ENCODE data around the gene MRPL3. TPM values are rescaled to one million over a fixed set of nuclear protein-coding genes. Genes with fewer than 3 reads are reported as not detected.

Gene MRPL3
- total RNA-seq, 1 experiment from 2014 or later = 137 TPM

DNA sequence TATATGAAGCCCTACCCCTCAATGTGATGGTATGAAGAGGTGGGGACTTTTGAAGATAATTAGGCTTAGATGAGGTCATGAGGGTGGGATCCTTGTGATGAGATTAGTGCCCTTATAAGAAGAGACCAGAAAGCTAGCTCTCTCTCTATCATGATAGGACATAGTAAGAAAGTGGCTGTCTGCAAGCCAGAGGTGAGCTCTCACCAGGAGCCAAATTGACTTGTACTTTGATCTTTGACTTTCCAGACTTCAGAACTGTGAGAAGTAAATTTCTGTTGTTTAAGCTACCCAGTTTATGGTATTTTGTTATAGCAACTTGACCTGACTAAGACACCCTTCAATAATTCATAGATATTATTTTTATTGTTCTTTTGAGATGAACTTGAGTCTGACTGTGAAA, 29.9 kb upstream of the MRPL3 start:
- Histone ChIP-seq H3K4me1 (ENCODE audit: insufficient read depth, low read length, poor library complexity, severe bottlenecking) (no peaks in the 10 kb centered on the region), H3K36me3 (ENCODE audit: insufficient read depth, low read length, poor library complexity, severe bottlenecking) (no peaks in the 10 kb centered on the region), H3K4me3 (ENCODE audit: low read depth, low read length, poor library complexity, severe bottlenecking) (no peak overlapping the region), H3K9me3 (ENCODE audit: low read depth, low read length, poor library complexity, severe bottlenecking) (no peaks in the 10 kb centered on the region), H3K27ac (ENCODE audit: low read depth, low read length, poor library complexity, severe bottlenecking) (no peak overlapping the region), H3K27me3 (replicated peaks; ENCODE audit: insufficient read depth, low read depth, low read length, poor library complexity) (peaks cover 11% of the 10 kb centered on the region)
- intact Hi-C loops (cut with micrococcal nuclease; ENCODE audit: unreplicated experiment) = no loop called here
- ChIA-PET CTCF (no interaction called here), POLR2A (ENCODE audit: low non-redundant PET) (no interaction called here)
- no peak for DNase-seq (ENCODE audit: low spot score)
- BruUV-seq (replicated peaks) = no TSS peak
- TF ChIP-seq CTCF (conservative IDR thresholded peaks at IDR 0.05; ENCODE audit: low read depth, low read length) (no peak), EZH2 (IDR thresholded peaks at IDR 0.05; ENCODE audit: borderline replicate concordance, low read depth, low read length, poor library complexity, severe bottlenecking) (no peak)

DNA sequence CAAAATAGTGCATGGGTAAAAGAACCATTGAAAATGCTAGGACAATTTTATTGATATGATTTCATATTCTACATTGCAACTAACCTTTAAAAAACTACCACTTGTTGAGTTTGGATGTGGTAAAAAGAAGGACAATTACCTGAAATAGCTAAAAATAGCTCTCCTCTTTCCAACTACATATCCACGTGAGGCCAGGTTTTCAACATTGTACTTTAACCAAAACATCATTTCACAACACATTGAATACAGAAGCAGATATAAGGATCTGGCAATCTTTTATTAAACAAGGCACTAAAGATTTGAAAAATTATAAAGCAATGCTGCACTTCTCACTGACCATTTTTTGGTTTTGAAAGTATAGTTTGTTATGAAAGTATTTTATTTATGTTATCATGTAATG, 28.1 kb upstream of the MRPL3 start:
- intact Hi-C loops (cut with micrococcal nuclease; ENCODE audit: unreplicated experiment) = no loop called here
- Histone ChIP-seq H3K36me3 (ENCODE audit: insufficient read depth, low read length, poor library complexity, severe bottlenecking) (no peaks in the 10 kb centered on the region), H3K4me1 (ENCODE audit: insufficient read depth, low read length, poor library complexity, severe bottlenecking) (peaks cover 4% of the 10 kb centered on the region), H3K27ac (ENCODE audit: low read depth, low read length, poor library complexity, severe bottlenecking) (no peak overlapping the region), H3K4me3 (ENCODE audit: low read depth, low read length, poor library complexity, severe bottlenecking) (no peak overlapping the region), H3K27me3 (replicated peaks; ENCODE audit: insufficient read depth, low read depth, low read length, poor library complexity) (peaks cover 7% of the 10 kb centered on the region), H3K9me3 (ENCODE audit: low read depth, low read length, poor library complexity, severe bottlenecking) (no peaks in the 10 kb centered on the region)
- ChIA-PET CTCF (no interaction called here), POLR2A (ENCODE audit: low non-redundant PET) (no interaction called here)
- TF ChIP-seq EZH2 (IDR thresholded peaks at IDR 0.05; ENCODE audit: borderline replicate concordance, low read depth, low read length, poor library complexity, severe bottlenecking) (no peak), CTCF (conservative IDR thresholded peaks at IDR 0.05; ENCODE audit: low read depth, low read length) (no peak)
- no peak for DNase-seq (ENCODE audit: low spot score)
- no TSS peak for BruUV-seq (replicated peaks)

DNA sequence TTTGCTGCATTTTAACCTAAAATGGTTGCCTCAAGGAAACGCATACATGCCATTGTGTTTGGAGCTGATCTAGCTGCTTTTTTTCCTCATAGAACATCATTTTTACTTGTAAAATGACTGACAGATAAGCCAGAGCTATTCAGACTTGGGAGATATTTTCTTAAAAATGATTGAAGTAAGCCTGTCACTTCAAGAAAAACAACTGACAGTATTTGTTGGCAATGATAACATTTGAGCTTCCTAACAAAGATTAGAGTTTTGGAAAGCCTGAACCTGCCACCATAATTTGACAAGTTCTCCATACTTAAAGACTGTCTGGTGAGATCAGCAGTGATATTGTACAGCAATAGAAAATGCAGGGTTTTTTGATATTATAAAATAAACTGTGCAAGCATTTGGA, 27.6 kb upstream of the MRPL3 start:
- H3K4me1 ChIP-seq (ENCODE audit: insufficient read depth, low read length, poor library complexity, severe bottlenecking) = peaks cover 4% of the 10 kb centered on the region
- H3K27ac ChIP-seq (ENCODE audit: low read depth, low read length, poor library complexity, severe bottlenecking) = no peak overlapping the region
- CTCF ChIA-PET = no interaction called here
- peaks cover 7% of the 10 kb centered on the region for H3K27me3 ChIP-seq (replicated peaks; ENCODE audit: insufficient read depth, low read depth, low read length, poor library complexity)
- intact Hi-C loops (cut with micrococcal nuclease; ENCODE audit: unreplicated experiment) = no loop called here
- no peaks in the 10 kb centered on the region for H3K36me3 ChIP-seq (ENCODE audit: insufficient read depth, low read length, poor library complexity, severe bottlenecking)
- H3K9me3 ChIP-seq (ENCODE audit: low read depth, low read length, poor library complexity, severe bottlenecking) = no peaks in the 10 kb centered on the region
- POLR2A ChIA-PET (ENCODE audit: low non-redundant PET) = no interaction called here
- BruUV-seq (replicated peaks) = no TSS peak
- H3K4me3 ChIP-seq (ENCODE audit: low read depth, low read length, poor library complexity, severe bottlenecking) = no peak overlapping the region
- TF ChIP-seq EZH2 (IDR thresholded peaks at IDR 0.05; ENCODE audit: borderline replicate concordance, low read depth, low read length, poor library complexity, severe bottlenecking) = no peak
- no peak for TF ChIP-seq CTCF (conservative IDR thresholded peaks at IDR 0.05; ENCODE audit: low read depth, low read length)
- no peak for DNase-seq (ENCODE audit: low spot score)
